Neural cell (in vitro differentiated cells): ENCODE results near the gene MAP1LC3A.

Source experiments
- CTCF ChIP-seq: fragments of 450-650 bp; IDR thresholded peaks from 2 replicates; pipeline ENCODE4 v1.5.1; 2014; ENCODE audit warnings: antibody characterized with exemption, mild to moderate bottlenecking, moderate library complexity; ENCODE audit not compliant: poor library complexity, severe bottlenecking
- EP300 ChIP-seq: fragments of 450-650 bp; conservative IDR thresholded peaks from 2 replicates; pipeline ENCODE4 v1.6.1; 2014; ENCODE audit warnings: antibody characterized with exemption, mild to moderate bottlenecking, moderate library complexity; ENCODE audit not compliant: poor library complexity, severe bottlenecking
- POLR2AphosphoS5 ChIP-seq: IDR thresholded peaks from 2 replicates; pipeline ENCODE4 v1.6.1; 2012
- RAD21 ChIP-seq: fragments of 450-650 bp; conservative IDR thresholded peaks from 2 replicates; pipeline ENCODE4 v1.6.1; 2014; ENCODE audit warnings: antibody characterized with exemption, mild to moderate bottlenecking, moderate library complexity

GRCh38 chr20:34586488-34587163, 28.1 kb downstream of the MAP1LC3A start:
- TF ChIP-seq CTCF (no peak), RAD21 (no peak), POLR2AphosphoS5 (no peak), EP300 (no peak)
